ENCODE data around the gene AGBL5. TPM values are rescaled to one million over a fixed set of nuclear protein-coding genes. Genes with fewer than 3 reads are reported as not detected.

Gene AGBL5, protein sequence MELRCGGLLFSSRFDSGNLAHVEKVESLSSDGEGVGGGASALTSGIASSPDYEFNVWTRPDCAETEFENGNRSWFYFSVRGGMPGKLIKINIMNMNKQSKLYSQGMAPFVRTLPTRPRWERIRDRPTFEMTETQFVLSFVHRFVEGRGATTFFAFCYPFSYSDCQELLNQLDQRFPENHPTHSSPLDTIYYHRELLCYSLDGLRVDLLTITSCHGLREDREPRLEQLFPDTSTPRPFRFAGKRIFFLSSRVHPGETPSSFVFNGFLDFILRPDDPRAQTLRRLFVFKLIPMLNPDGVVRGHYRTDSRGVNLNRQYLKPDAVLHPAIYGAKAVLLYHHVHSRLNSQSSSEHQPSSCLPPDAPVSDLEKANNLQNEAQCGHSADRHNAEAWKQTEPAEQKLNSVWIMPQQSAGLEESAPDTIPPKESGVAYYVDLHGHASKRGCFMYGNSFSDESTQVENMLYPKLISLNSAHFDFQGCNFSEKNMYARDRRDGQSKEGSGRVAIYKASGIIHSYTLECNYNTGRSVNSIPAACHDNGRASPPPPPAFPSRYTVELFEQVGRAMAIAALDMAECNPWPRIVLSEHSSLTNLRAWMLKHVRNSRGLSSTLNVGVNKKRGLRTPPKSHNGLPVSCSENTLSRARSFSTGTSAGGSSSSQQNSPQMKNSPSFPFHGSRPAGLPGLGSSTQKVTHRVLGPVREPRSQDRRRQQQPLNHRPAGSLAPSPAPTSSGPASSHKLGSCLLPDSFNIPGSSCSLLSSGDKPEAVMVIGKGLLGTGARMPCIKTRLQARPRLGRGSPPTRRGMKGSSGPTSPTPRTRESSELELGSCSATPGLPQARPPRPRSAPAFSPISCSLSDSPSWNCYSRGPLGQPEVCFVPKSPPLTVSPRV
- 29.3 to 32.7 TPM (median 31.2 TPM) in 5 replicates for total RNA-seq (2022; extraction: Qiagen RNA extraction; ENCODE audit: low read depth)

GRCh38 chr2:27050996-27051901 is at the start of gene AGBL5:
AGBL5 (plus strand) TSS chr2:27051668; CDS start chr2:27052959, 1,291 bp downstream.

DNA sequence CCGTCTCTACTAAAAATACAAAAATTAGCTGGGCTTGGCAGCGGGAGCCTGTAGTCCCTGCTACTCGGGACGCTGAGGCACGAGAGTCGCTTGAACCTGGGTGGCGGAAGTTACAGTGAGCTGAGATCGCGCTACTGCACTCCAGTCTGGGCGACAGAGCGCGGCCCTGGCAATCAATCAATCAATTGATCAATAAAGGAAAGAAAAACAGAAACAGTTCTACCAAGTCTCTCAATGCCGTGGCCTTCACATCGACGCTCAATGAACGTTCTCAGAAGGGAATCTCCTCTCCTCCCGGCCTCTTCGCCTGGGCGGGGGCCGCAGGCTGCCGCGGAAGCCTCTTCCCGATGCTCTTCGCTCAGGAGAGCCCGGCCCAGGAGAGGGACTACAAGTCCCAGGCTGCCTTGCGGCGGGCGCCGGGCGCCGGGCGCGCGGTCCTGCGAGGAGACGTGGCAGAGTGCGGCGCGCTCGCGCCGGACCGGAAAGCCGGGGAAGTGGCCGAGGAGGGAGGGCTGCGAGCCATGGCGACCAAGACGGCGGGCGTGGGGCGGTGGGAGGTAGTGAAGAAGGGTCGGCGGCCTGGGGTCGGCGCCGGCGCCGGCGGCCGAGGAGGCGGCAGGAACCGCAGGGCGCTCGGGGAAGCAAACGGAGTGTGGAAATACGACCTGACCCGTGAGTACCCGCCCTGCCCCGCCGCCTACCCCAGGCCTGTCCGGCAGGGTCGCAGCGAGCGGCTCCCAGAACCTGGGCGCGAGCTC is 18.8 kb upstream of the AGBL5 start, which contains the start of gene TMEM214:
TMEM214 (plus strand) TSS at position 471 of the 758 bp plus-strand sequence; CDS start at position 522, 51 bp downstream.

GRCh38 chr2:27071277-27071989 is 20.0 kb downstream of the AGBL5 start, which contains the start of gene OST4:
OST4 (minus strand) TSS chr2:27071654.

GRCh38 chr2:27078267-27079194 is 27.1 kb downstream of the AGBL5 start, which contains the start of gene EMILIN1:
EMILIN1 (plus strand) TSS chr2:27078615; CDS start chr2:27079066, 451 bp downstream.

DNA sequence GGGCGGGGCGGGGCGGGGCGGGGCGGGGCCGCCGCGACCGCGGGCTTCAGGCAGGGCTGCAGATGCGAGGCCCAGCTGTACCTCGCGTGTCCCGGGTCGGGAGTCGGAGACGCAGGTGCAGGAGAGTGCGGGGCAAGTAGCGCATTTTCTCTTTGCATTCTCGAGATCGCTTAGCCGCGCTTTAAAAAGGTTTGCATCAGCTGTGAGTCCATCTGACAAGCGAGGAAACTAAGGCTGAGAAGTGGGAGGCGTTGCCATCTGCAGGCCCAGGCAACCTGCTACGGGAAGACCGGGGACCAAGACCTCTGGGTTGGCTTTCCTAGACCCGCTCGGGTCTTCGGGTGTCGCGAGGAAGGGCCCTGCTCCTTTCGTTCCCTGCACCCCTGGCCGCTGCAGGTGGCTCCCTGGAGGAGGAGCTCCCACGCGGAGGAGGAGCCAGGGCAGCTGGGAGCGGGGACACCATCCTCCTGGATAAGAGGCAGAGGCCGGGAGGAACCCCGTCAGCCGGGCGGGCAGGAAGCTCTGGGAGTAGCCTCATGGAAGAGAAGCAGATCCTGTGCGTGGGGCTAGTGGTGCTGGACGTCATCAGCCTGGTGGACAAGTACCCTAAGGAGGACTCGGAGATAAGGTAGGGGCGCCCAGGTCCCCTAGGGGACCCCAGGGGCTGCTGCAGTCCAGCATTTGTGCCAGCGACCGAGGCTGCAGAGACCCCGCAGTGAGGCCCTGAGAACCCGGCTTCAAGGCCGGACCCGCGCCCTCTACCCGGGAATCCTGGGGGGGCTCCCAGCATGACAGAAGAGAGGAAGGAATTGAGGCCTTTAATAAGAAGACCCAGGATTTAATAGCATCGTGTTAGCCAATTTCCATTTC is 35.5 kb downstream of the AGBL5 start, which contains the start of gene KHK:
KHK (plus strand) TSS at position 49 of the 870 bp plus-strand sequence; CDS start at position 537, 488 bp downstream.

DNA sequence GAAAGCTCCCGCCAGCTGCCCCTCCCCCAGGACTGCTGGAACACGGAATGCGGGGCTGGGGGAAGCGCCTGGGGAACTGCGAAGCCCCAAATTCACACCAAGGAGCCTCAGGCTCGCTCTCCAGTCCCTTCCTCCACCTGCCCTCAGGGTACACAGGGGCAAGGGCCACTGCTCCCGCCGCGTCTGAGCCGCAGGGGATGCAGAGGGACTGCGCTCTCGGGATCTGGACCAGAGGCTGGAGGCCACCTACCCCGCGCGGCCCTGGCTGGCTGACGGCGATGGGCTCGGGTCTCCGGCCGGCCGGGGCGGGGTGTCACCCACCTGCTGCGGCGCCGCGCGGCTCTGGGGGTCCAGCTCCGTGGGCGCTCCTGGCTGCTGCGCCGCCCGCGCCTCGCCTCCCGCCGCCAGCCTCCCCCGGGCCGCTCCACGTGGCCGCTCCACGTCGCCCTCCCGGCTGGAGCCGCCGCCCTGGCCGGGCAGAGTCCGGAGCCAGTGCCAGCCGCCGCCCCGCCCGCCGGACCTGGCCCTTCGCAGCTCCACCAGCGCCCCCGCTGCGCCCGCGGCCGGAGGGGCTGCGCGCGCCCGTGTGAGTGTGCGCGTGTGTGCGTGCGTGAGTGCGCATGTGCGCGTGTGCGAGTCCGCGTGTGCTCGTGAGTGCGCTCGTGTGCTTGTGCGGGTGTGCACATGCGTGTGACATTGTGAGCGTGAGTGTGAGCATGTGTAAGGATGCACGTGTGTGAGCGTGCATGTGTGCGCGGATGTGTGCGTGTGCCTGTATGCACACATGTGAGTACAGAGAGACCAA is 67.3 kb downstream of the AGBL5 start, which contains the start of gene CGREF1:
CGREF1 (minus strand) TSS at position 604 of the 805 bp plus-strand sequence. CDS start 14,762 bp downstream, outside the sequence.

Other genes starting within 250 kb of the AGBL5 start
- gene DPYSL5, start 203.5 kb upstream of the AGBL5 start, total RNA-seq (2022; extraction: Qiagen RNA extraction; ENCODE audit: low read depth), result 3.2 to 8.0 TPM (median 4.0 TPM) in 5 replicates
- 12.3 to 16.4 TPM (median 14.0 TPM) in 5 replicates for gene MAPRE3, start 81.0 kb upstream of the AGBL5 start, total RNA-seq (2022; extraction: Qiagen RNA extraction; ENCODE audit: low read depth)
- 52.2 to 69.6 TPM (median 67.5 TPM) in 5 replicates for gene TMEM214, start 18.7 kb upstream of the AGBL5 start, total RNA-seq (2022; extraction: Qiagen RNA extraction; ENCODE audit: low read depth)
- 547 to 603 TPM (median 568 TPM) in 5 replicates for gene OST4, start 20.0 kb downstream of the AGBL5 start, total RNA-seq (2022; extraction: Qiagen RNA extraction; ENCODE audit: low read depth)
- gene EMILIN1, start 26.9 kb downstream of the AGBL5 start, total RNA-seq (2022; extraction: Qiagen RNA extraction; ENCODE audit: low read depth), result 0.33 to 0.69 TPM (median 0.57 TPM) in 5 replicates
- 6.9 to 9.7 TPM (median 8.9 TPM) in 5 replicates for gene KHK, start 35.1 kb downstream of the AGBL5 start, total RNA-seq (2022; extraction: Qiagen RNA extraction; ENCODE audit: low read depth)
- 7.3 to 9.3 TPM (median 8.3 TPM) in 5 replicates for gene CGREF1, start 67.5 kb downstream of the AGBL5 start, total RNA-seq (2022; extraction: Qiagen RNA extraction; ENCODE audit: low read depth)
- gene ABHD1, start 72.1 kb downstream of the AGBL5 start, total RNA-seq (2022; extraction: Qiagen RNA extraction; ENCODE audit: low read depth), result 0.75 to 1.5 TPM (median 1.3 TPM) in 5 replicates
- gene PREB, start 83.0 kb downstream of the AGBL5 start, total RNA-seq (2022; extraction: Qiagen RNA extraction; ENCODE audit: low read depth), result 46.4 to 65.5 TPM (median 62.6 TPM) in 5 replicates
- gene PRR30, start 87.7 kb downstream of the AGBL5 start, total RNA-seq (2022; extraction: Qiagen RNA extraction; ENCODE audit: low read depth), result not detected in 5 replicates
- gene TCF23, start 97.3 kb downstream of the AGBL5 start, total RNA-seq (2022; extraction: Qiagen RNA extraction; ENCODE audit: low read depth), result not detected in 5 replicates
- gene ATRAID, start 160.4 kb downstream of the AGBL5 start, total RNA-seq (2022; extraction: Qiagen RNA extraction; ENCODE audit: low read depth), result 207 to 224 TPM (median 215 TPM) in 5 replicates
- gene SLC5A6, start 160.6 kb downstream of the AGBL5 start, total RNA-seq (2022; extraction: Qiagen RNA extraction; ENCODE audit: low read depth), result 64.9 to 70.5 TPM (median 69.7 TPM) in 5 replicates
- gene CAD, start 165.7 kb downstream of the AGBL5 start, total RNA-seq (2022; extraction: Qiagen RNA extraction; ENCODE audit: low read depth), result 50.1 to 70.8 TPM (median 60.1 TPM) in 5 replicates
- 2.5 to 3.8 TPM (median 3.8 TPM) in 5 replicates for gene SLC30A3, start 211.4 kb downstream of the AGBL5 start, total RNA-seq (2022; extraction: Qiagen RNA extraction; ENCODE audit: low read depth)
- not detected in 5 replicates for gene DNAJC5G, start 223.8 kb downstream of the AGBL5 start, total RNA-seq (2022; extraction: Qiagen RNA extraction; ENCODE audit: low read depth)
- gene TRIM54, start 230.8 kb downstream of the AGBL5 start, total RNA-seq (2022; extraction: Qiagen RNA extraction; ENCODE audit: low read depth), result 0.46 to 0.95 TPM (median 0.48 TPM) in 5 replicates

Measured in A549 treated with RU486 at 1 μM for 4 hours (cell line).